Activated B cell treated with CpG ODN at 0.5 μM for 24 hours (primary cell): Measurements from ENCODE around the gene MAPKAPK3. TPM values are rescaled to one million over a fixed set of nuclear protein-coding genes. Genes with fewer than 3 reads are reported as not detected.

ENCODE experiments used
- ATAC-seq: fragments of 200-7000 bp; cut with Tn5 transposase; one replicate; pipeline ENCODE4 v1.10.0; 2021; ENCODE audit warnings: low read depth, mild to moderate bottlenecking, moderate library complexity
- CTCF ChIA-PET: fragments of 350-600 bp; sonication (Branson Sonifier 250); formaldehyde crosslinking; loops from one replicate; lab custom pipeline; 2021; ENCODE audit warnings: antibody characterized with exemption; lab: Charles Lee
- POLR2A ChIA-PET: fragments of 350-600 bp; sonication (Branson Sonifier 250); formaldehyde crosslinking; loops from one replicate; lab custom pipeline; 2021; ENCODE audit warnings: antibody characterized with exemption; lab: Charles Lee
- DNase-seq: peaks from one replicate; pipeline ENCODE4 v3.0.0; 2022
- H3K27ac Mint-ChIP-seq: one replicate; pipeline ENCODE4 v1.8.0; 2020; ENCODE audit warnings: mixed read lengths
- H3K27me3 Mint-ChIP-seq: one replicate; pipeline ENCODE4 v1.8.0; 2021; ENCODE audit warnings: mixed read lengths
- H3K36me3 Mint-ChIP-seq: one replicate; pipeline ENCODE4 v1.8.0; 2021; ENCODE audit warnings: low read depth, mixed read lengths
- H3K4me1 Mint-ChIP-seq: one replicate; pipeline ENCODE4 v1.8.0; 2021; ENCODE audit warnings: mixed read lengths
- H3K4me3 Mint-ChIP-seq: one replicate; pipeline ENCODE4 v1.8.0; 2020; ENCODE audit warnings: mild to moderate bottlenecking, mixed read lengths
- H3K9me3 Mint-ChIP-seq: one replicate; pipeline ENCODE4 v1.8.0; 2020; ENCODE audit warnings: mixed read lengths
- intact Hi-C: fragments of 100-400 bp; cut with micrococcal nuclease; formaldehyde crosslinking; loops from one replicate; pipeline ENCODE4 v1.15.1; 2024
- total RNA-seq: library from RNA; stranded (reverse); gene quantifications from 2 replicates; pipeline ENCODE4 v1.2.3, GENCODE V29; 2022
- TF ChIP-seq, protein P1 (sequence below): fragments of 200-600 bp; IDR thresholded peaks from one replicate; pipeline ENCODE4 v1.8.0; 2022; ENCODE audit warnings: antibody characterized with exemption, mild to moderate bottlenecking

MAPKAPK3 gene
- total RNA-seq, 1 donor from 2014 or later: 18.2 TPM

DNA sequence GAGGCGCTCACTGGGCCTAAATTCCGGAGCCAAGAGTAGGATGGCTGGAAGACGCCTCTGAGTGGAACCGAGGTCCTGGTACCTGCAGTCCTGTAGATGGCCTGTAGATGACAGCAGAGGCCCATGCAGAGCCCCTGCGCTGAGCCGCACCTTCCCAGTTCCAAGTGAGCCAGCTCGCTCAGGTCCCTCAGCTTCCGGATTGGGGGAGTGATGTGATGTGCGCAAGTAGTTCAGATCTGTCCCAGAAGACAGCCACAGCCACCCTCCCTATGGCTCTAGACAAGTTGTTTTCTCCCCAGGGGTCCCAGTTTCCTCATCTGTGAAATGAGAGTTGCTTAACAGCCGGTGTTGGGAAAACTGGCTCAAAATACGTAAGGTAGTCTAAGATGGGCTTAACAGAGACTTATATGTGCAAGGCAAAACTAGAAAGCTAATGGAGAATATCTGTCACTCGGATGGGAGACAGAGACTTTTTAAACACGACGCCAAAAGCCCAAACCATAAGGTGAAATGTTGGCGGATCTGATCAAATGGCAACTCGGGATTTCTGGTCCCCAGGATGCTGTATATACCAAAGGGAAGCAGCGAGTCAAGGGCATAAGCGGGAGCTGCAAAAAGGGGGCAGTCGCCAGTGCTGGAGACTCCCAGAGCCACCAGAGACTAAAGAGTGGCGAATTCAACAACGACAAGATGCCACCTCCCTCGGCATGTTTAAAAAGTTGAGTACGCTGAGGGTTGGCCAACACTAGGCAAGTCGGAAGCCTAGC is 765 bp upstream of the MAPKAPK3 start:
- peaks cover 10% of the 10 kb centered on the region for H3K36me3 Mint-ChIP-seq
- CTCF ChIA-PET: interaction anchor here (0.6 to 8.1 kb wide), 29 partner anchors 10 to 1538 kb away, joined by 3 to 245 read pairs (median 5); partner anchors contain the start of genes C3orf18, HEMK1, MANF and POC1A
- POLR2A ChIA-PET: interaction anchor here (0.6 to 3.4 kb wide), 13 partner anchors 13 to 884 kb away, joined by 3 to 45 read pairs (median 4); partner anchors contain the start of genes C3orf18, DCAF1, HEMK1 and MANF
- TF ChIP-seq, protein P1, sequence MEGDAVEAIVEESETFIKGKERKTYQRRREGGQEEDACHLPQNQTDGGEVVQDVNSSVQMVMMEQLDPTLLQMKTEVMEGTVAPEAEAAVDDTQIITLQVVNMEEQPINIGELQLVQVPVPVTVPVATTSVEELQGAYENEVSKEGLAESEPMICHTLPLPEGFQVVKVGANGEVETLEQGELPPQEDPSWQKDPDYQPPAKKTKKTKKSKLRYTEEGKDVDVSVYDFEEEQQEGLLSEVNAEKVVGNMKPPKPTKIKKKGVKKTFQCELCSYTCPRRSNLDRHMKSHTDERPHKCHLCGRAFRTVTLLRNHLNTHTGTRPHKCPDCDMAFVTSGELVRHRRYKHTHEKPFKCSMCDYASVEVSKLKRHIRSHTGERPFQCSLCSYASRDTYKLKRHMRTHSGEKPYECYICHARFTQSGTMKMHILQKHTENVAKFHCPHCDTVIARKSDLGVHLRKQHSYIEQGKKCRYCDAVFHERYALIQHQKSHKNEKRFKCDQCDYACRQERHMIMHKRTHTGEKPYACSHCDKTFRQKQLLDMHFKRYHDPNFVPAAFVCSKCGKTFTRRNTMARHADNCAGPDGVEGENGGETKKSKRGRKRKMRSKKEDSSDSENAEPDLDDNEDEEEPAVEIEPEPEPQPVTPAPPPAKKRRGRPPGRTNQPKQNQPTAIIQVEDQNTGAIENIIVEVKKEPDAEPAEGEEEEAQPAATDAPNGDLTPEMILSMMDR: peak; percentile 77
- DNase-seq (peak; percentile 70), ATAC-seq (peak; percentile 49)
- no peaks in the 10 kb centered on the region for H3K27me3 Mint-ChIP-seq
- H3K27ac Mint-ChIP-seq: peak overlapping the region; percentile 88
- H3K9me3 Mint-ChIP-seq: no peaks in the 10 kb centered on the region
- H3K4me1 Mint-ChIP-seq: peaks cover 59% of the 10 kb centered on the region
- intact Hi-C loops: loop anchor here (1.0 to 10.0 kb wide), 16 partner anchors 36 to 1536 kb away; partner anchors contain the start of genes ABHD14A, ABHD14B, CYB561D2 and DCAF1
- peak overlapping the region; percentile 91 for H3K4me3 Mint-ChIP-seq

DNA sequence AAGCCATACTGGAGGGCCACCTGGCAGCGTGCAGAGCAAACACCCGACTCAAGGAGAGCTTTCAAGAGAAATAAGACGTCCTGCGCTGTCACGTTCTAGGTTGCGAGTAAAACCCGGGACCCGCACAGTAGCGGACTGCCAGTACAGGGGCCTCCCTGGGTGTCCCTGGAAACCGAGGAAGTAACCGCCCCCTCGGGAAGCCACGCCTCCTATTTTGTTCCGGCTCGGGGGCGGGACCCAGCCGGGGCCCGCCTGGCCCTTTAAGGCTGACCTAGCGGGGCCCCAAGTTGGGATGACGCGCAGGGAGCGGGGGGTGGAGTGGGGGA is 218 bp upstream of the MAPKAPK3 start:
- peaks cover 55% of the 10 kb centered on the region for H3K4me1 Mint-ChIP-seq
- H3K27me3 Mint-ChIP-seq: no peaks in the 10 kb centered on the region
- H3K9me3 Mint-ChIP-seq: no peaks in the 10 kb centered on the region
- H3K27ac Mint-ChIP-seq: peak overlapping the region; percentile 88
- peak overlapping the region; percentile 91 for H3K4me3 Mint-ChIP-seq
- POLR2A ChIA-PET: interaction anchor here (0.8 to 3.4 kb wide), 10 partner anchors 12 to 883 kb away, joined by 3 to 45 read pairs (median 3); partner anchors contain the start of genes C3orf18, DCAF1, HEMK1 and MANF
- peak; percentile 74 for ATAC-seq
- peak; percentile 94 for DNase-seq
- TF ChIP-seq, protein P1: no peak
- CTCF ChIA-PET: interaction anchor here (1.0 to 8.1 kb wide), 14 partner anchors 26 to 1065 kb away, joined by 3 to 245 read pairs (median 10); partner anchors contain the start of genes C3orf18, HEMK1 and MANF
- intact Hi-C loops: loop anchor here (1.0 to 10.0 kb wide), 16 partner anchors 36 to 1536 kb away; partner anchors contain the start of genes ABHD14A, ABHD14B, CYB561D2 and DCAF1
- H3K36me3 Mint-ChIP-seq: peaks cover 10% of the 10 kb centered on the region

- ATAC-seq (no peak), DNase-seq (no peak)
- CTCF ChIA-PET: interaction anchor here (0.6 to 3.7 kb wide), 4 partner anchors 35 to 826 kb away, joined by 3 to 21 read pairs (median 4); no protein-coding TSS in a partner anchor
- POLR2A ChIA-PET: interaction anchor here (1.3 to 3.4 kb wide), 5 partner anchors 13 to 767 kb away, joined by 3 to 45 read pairs (median 22); partner anchors contain the start of genes C3orf18, HEMK1 and MANF
- Mint-ChIP-seq H3K27me3 (no peaks in the 10 kb centered on the region), H3K4me3 (peak overlapping the region; percentile 91), H3K36me3 (peaks cover 10% of the 10 kb centered on the region), H3K27ac (peak overlapping the region; percentile 24), H3K9me3 (no peaks in the 10 kb centered on the region), H3K4me1 (peaks cover 50% of the 10 kb centered on the region)
- intact Hi-C loops: loop anchor here (2.0 to 10.0 kb wide), 6 partner anchors 267 to 1534 kb away; partner anchors contain the start of genes ABHD14A, ABHD14B, CYB561D2 and NPRL2
- TF ChIP-seq, protein P1: no peak
Measured at GRCh38 chr3:50617911-50618481, 1.0 kb downstream of the MAPKAPK3 start.

GRCh38 chr3:50620420-50620819 is 3.5 kb downstream of the MAPKAPK3 start:
- DNase-seq (no peak), ATAC-seq (no peak)
- CTCF ChIA-PET: interaction anchor here (3.7 kb wide), 1 partner anchor 32 kb away, joined by 21 read pairs; no protein-coding TSS in a partner anchor
- POLR2A ChIA-PET: interaction anchor here (1.0 to 2.4 kb wide), 2 partner anchors 51 to 53 kb away, joined by 3 to 8 read pairs; partner anchors contain the start of genes C3orf18 and HEMK1
- intact Hi-C loops: no loop called here
- no peaks in the 10 kb centered on the region for H3K27me3 Mint-ChIP-seq
- H3K27ac Mint-ChIP-seq: peak overlapping the region; percentile 43
- H3K36me3 Mint-ChIP-seq: peaks cover 10% of the 10 kb centered on the region
- peaks cover 67% of the 10 kb centered on the region for H3K4me1 Mint-ChIP-seq
- no peaks in the 10 kb centered on the region for H3K9me3 Mint-ChIP-seq
- TF ChIP-seq, protein P1: no peak
- no peak overlapping the region for H3K4me3 Mint-ChIP-seq
